CMK (cell line): Measurements from ENCODE around the gene TSPAN4.

Source experiments
- DNase-seq: peaks from one replicate; pipeline ENCODE4 v3.0.0-alpha.2; 2010; ENCODE audit warnings: low read depth

Gene TSPAN4

GRCh38 chr11:911031-911889 lies 68.6 kb downstream of the TSPAN4 start:
- no peak for DNase-seq

- no peak for DNase-seq
Observed at GRCh38 chr11:911890-912219, 69.2 kb downstream of the TSPAN4 start.

- DNase-seq = no peak
Observed at GRCh38 chr11:912266-912665, 69.6 kb downstream of the TSPAN4 start.

GRCh38 chr11:913043-913442 lies 70.4 kb downstream of the TSPAN4 start:
- no peak for DNase-seq

GRCh38 chr11:914204-914603 lies 71.6 kb downstream of the TSPAN4 start:
- DNase-seq = no peak

GRCh38 chr11:914747-915501 lies 72.3 kb downstream of the TSPAN4 start:
- no peak for DNase-seq
